K562 (cell line): ENCODE results near the gene RPS27. TPM values are rescaled to one million over a fixed set of nuclear protein-coding genes. Genes with fewer than 3 reads are reported as not detected.

Source experiments
- CHD7 ChIP-seq: fragments of 200-600 bp; sonication (generic); IDR thresholded peaks from one replicate; pipeline ENCODE4 v1.6.1; 2012; ENCODE audit warnings: mild to moderate bottlenecking, low read depth, low read length, inconsistent platforms
- HINFP ChIP-seq: fragments of 450-650 bp; conservative IDR thresholded peaks from 2 replicates; pipeline ENCODE4 v1.6.1; 2016; ENCODE audit warnings: missing genetic modification characterization, low read depth, mild to moderate bottlenecking, control low read depth, missing compliant biosample characterization
- KLF16 ChIP-seq: IDR thresholded peaks from 2 replicates; pipeline ENCODE4 v1.6.1; 2016; ENCODE audit warnings: antibody characterized with exemption
- SP1 ChIP-seq: sonication (generic); formaldehyde crosslinking; IDR thresholded peaks from 2 replicates; pipeline ENCODE4 v1.8.1; 2022; ENCODE audit warnings: mild to moderate bottlenecking, missing genetic modification reagents
- TAF7 ChIP-seq: fragments of 450-650 bp; IDR thresholded peaks from 2 replicates; pipeline ENCODE4 v1.6.1; 2016; ENCODE audit warnings: missing genetic modification characterization, missing compliant biosample characterization
- THRB ChIP-seq: fragments of 450-650 bp; formaldehyde crosslinking; conservative IDR thresholded peaks from 2 replicates; pipeline ENCODE4 v1.4.0; 2022; ENCODE audit warnings: mild to moderate bottlenecking, missing genetic modification characterization
- ZNF830 ChIP-seq: fragments of 250-450 bp; sonication (Bioruptor Pico); IDR thresholded peaks from 2 replicates; pipeline ENCODE4 v1.5.0; 2021; ENCODE audit warnings: mild to moderate bottlenecking
- polyA plus RNA-seq, 8 experiments: library from polyadenylated mRNA; depleted of rRNA in 4 of 8; stranded (reverse) in 5 of 8; unstranded in 3 of 8; fragments of >200 nt; fragmentation: Nextera tagmentation in 2 of 8; fragmentation: Illumina TruSeq in 1 of 8; extraction: Ambion mirVana in 2 of 8; extraction: Trizol in 1 of 8; gene quantifications; 2 replicates each; pipeline versions ENCODE4 v1.2.1 to v1.2.3, GENCODE V29; 2011 to 2014; ENCODE audit warnings: inconsistent platforms in 1 of 8, missing spikeins in 1 of 8
- total RNA-seq, 7 experiments: library from RNA; depleted of rRNA in 6 of 7; stranded (reverse); fragments of >200 nt in 6 of 7; fragmentation: Illumina TruSeq in 2 of 7; extraction: Trizol in 2 of 7; gene quantifications; 2 replicates each; pipeline versions ENCODE4 v1.2.1 to v1.2.3, GENCODE V29; 2011 to 2021; ENCODE audit warnings: low replicate concordance in 1 of 7
- TF ChIP-seq, protein P1 (sequence below), 2 experiments: fragments of 150-350 bp in 1 of 2; IDR thresholded peaks; 2 replicates each; pipeline ENCODE4 v1.6.1; 2012 to 2016; ENCODE audit warnings: low read depth in 2 of 2, low read length in 2 of 2, mild to moderate bottlenecking in 1 of 2, moderate library complexity in 1 of 2

RPS27 gene
- total and polyA plus RNA-seq, 9 of the 15 experiments (the other 6 are each of a cell fraction or from before 2014, with no cell fraction given): 2,091 to 9,377 (median 6,706) TPM

- TF ChIP-seq CHD7 (no peak), SP1 (CRISPR knock-in tag) (peak; percentile 51; the same call in 1 of the 2 replicates), THRB (no peak), HINFP (no peak), TAF7 (tag) (0 out of 2 replicates have a peak, but pooled peaks have one; percentile 36), KLF16 (no peak), ZNF830 (no peak)
- TF ChIP-seq, protein P1, sequence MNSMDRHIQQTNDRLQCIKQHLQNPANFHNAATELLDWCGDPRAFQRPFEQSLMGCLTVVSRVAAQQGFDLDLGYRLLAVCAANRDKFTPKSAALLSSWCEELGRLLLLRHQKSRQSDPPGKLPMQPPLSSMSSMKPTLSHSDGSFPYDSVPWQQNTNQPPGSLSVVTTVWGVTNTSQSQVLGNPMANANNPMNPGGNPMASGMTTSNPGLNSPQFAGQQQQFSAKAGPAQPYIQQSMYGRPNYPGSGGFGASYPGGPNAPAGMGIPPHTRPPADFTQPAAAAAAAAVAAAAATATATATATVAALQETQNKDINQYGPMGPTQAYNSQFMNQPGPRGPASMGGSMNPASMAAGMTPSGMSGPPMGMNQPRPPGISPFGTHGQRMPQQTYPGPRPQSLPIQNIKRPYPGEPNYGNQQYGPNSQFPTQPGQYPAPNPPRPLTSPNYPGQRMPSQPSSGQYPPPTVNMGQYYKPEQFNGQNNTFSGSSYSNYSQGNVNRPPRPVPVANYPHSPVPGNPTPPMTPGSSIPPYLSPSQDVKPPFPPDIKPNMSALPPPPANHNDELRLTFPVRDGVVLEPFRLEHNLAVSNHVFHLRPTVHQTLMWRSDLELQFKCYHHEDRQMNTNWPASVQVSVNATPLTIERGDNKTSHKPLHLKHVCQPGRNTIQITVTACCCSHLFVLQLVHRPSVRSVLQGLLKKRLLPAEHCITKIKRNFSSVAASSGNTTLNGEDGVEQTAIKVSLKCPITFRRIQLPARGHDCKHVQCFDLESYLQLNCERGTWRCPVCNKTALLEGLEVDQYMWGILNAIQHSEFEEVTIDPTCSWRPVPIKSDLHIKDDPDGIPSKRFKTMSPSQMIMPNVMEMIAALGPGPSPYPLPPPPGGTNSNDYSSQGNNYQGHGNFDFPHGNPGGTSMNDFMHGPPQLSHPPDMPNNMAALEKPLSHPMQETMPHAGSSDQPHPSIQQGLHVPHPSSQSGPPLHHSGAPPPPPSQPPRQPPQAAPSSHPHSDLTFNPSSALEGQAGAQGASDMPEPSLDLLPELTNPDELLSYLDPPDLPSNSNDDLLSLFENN (IDR thresholded peaks at IDR 0.05; ENCODE audit: low read depth in 2 of 2, low read length in 2 of 2): no peak
These were observed 27.3 kb upstream of the RPS27 start, which contains the start of gene SLC39A1 (continued) for GRCh38 chr1:153963030-153963849.
